A673 (cell line): ENCODE measurements around the gene INPP5E. TPM values are rescaled to one million over a fixed set of nuclear protein-coding genes. Genes with fewer than 3 reads are reported as not detected.
A peak's percentile ranks its signal among the peaks of the same experiment; 100 is the strongest.

ENCODE experiments used
- BruUV-seq: library from RNA; stranded (reverse); fragments of 400-500 nt; replicated peaks from 2 replicates; lab custom pipeline; 2021; lab: Mats Ljungman, UMichigan
- CTCF ChIA-PET: fragments of 300-600 bp; sonication (Branson Sonifier 250); formaldehyde crosslinking; loops from one replicate; lab custom pipeline; 2022; ENCODE audit warnings: antibody characterized with exemption; lab: Charles Lee
- POLR2A ChIA-PET: fragments of 300-600 bp; sonication (Branson Sonifier 250); formaldehyde crosslinking; loops from one replicate; lab custom pipeline; 2022; ENCODE audit warnings: antibody characterized with exemption; ENCODE audit not compliant: low non-redundant PET; lab: Charles Lee
- DNase-seq: peaks from one replicate; pipeline ENCODE4 v3.0.0-alpha.2; 2015; ENCODE audit warnings: low spot score
- H3K27ac ChIP-seq: fragments of 200-600 bp; sonication (generic); 2 replicates; pipeline ENCODE4 v1.5.1; 2016; ENCODE audit warnings: mixed run types, low read depth, mild to moderate bottlenecking, mixed read lengths, antibody characterized with exemption, low read length; ENCODE audit not compliant: poor library complexity, severe bottlenecking
- H3K27me3 ChIP-seq: fragments of 200-600 bp; sonication (generic); replicated peaks from 2 replicates; pipeline ENCODE4 v1.6.1; 2017; ENCODE audit warnings: mixed run types, low read depth, mild to moderate bottlenecking, mixed read lengths, antibody characterized with exemption, low read length; ENCODE audit not compliant: insufficient read depth, poor library complexity
- H3K36me3 ChIP-seq: fragments of 200-600 bp; sonication (generic); 2 replicates; pipeline ENCODE4 v1.6.1; 2016; ENCODE audit warnings: mixed run types, mild to moderate bottlenecking, mixed read lengths, antibody characterized with exemption, low read length; ENCODE audit not compliant: insufficient read depth, poor library complexity, severe bottlenecking
- H3K4me1 ChIP-seq: fragments of 200-600 bp; sonication (generic); 2 replicates; pipeline ENCODE4 v1.6.1; 2017; ENCODE audit warnings: mixed run types, mild to moderate bottlenecking, mixed read lengths, antibody characterized with exemption, low read length; ENCODE audit not compliant: insufficient read depth, poor library complexity, severe bottlenecking
- H3K4me3 ChIP-seq: fragments of 200-600 bp; sonication (generic); 2 replicates; pipeline ENCODE4 v1.5.1; 2016; ENCODE audit warnings: low read depth, mixed run types, mild to moderate bottlenecking, mixed read lengths, low read length; ENCODE audit not compliant: poor library complexity, severe bottlenecking
- H3K9me3 ChIP-seq: fragments of 200-600 bp; sonication (generic); 2 replicates; pipeline ENCODE4 v1.6.1; 2016; ENCODE audit warnings: mixed run types, low read depth, mild to moderate bottlenecking, mixed read lengths, antibody characterized with exemption, low read length; ENCODE audit not compliant: poor library complexity, severe bottlenecking
- CTCF ChIP-seq: fragments of 300-800, 200-600 bp; sonication (generic); conservative IDR thresholded peaks from 2 replicates; pipeline ENCODE4 v1.5.1; 2017; ENCODE audit warnings: low read depth, mild to moderate bottlenecking, antibody characterized with exemption, low read length, moderate library complexity, mixed read lengths
- EZH2 ChIP-seq: fragments of 200-600 bp; sonication (generic); IDR thresholded peaks from 2 replicates; pipeline ENCODE4 v1.6.1; 2017; ENCODE audit warnings: borderline replicate concordance, low read depth, mild to moderate bottlenecking, mixed read lengths, antibody characterized with exemption, low read length; ENCODE audit not compliant: poor library complexity, severe bottlenecking
- intact Hi-C: fragments of 100-400 bp; cut with micrococcal nuclease; formaldehyde crosslinking; loops from one replicate; pipeline ENCODE4 v1.10.0; 2022; ENCODE audit not compliant: unreplicated experiment
- total RNA-seq: library from RNA; stranded (reverse); gene quantifications from 2 replicates; pipeline ENCODE4 v1.2.3, GENCODE V29; 2021

INPP5E gene
- total RNA-seq, 1 experiment from 2014 or later: 26.2 TPM

- TF ChIP-seq EZH2 (no peak), CTCF (peak; percentile 83)
- Histone ChIP-seq H3K27me3 (no peaks in the 10 kb centered on the region), H3K27ac (no peak overlapping the region), H3K36me3 (no peaks in the 10 kb centered on the region), H3K4me1 (peaks cover 17% of the 10 kb centered on the region), H3K4me3 (no peak overlapping the region), H3K9me3 (no peaks in the 10 kb centered on the region)
- no TSS peak for BruUV-seq
- intact Hi-C loops: loop anchor here (1.0 kb wide), 1 partner anchor 146 kb away; no protein-coding TSS in a partner anchor
- DNase-seq: peak; percentile 83
- ChIA-PET CTCF (interaction anchor here (1.0 to 2.5 kb wide), 5 partner anchors 140 to 159 kb away, joined by 3 to 23 read pairs (median 5); no protein-coding TSS in a partner anchor), POLR2A (interaction anchor here (0.6 kb wide), 1 partner anchor 154 kb away, joined by 15 read pairs; no protein-coding TSS in a partner anchor)
These were observed 45.7 kb upstream of the INPP5E start for GRCh38 chr9:136485049-136486045.

GRCh38 chr9:136484153-136485048, 44.8 kb upstream of the INPP5E start:
- Histone ChIP-seq H3K36me3 (no peaks in the 10 kb centered on the region), H3K27me3 (no peaks in the 10 kb centered on the region), H3K4me3 (peak overlapping the region; percentile 59), H3K9me3 (no peaks in the 10 kb centered on the region), H3K27ac (peak overlapping the region; percentile 100), H3K4me1 (peaks cover 17% of the 10 kb centered on the region)
- ChIA-PET CTCF (interaction anchor here (0.7 to 2.5 kb wide), 7 partner anchors 62 to 160 kb away, joined by 3 to 23 read pairs (median 3); partner anchors contain the start of gene NOTCH1), POLR2A (interaction anchor here (0.6 kb wide), 1 partner anchor 155 kb away, joined by 15 read pairs; no protein-coding TSS in a partner anchor)
- intact Hi-C loops: loop anchor here (1.0 kb wide), 1 partner anchor 147 kb away; no protein-coding TSS in a partner anchor
- DNase-seq: no peak
- TF ChIP-seq EZH2 (no peak), CTCF (no peak)
- no TSS peak for BruUV-seq
